Measurements from ENCODE around the gene ROBO1. TPM values are rescaled to one million over a fixed set of nuclear protein-coding genes. Genes with fewer than 3 reads are reported as not detected.

The ROBO1 gene
- total and polyA plus RNA-seq, 2 of the 13 experiments (the other 11 are each of a cell fraction or from before 2014, with no cell fraction given) = 52.2 to 71.0 TPM

GRCh38 chr3:79203144-79203519, 564.7 kb downstream of the ROBO1 start:
- in situ Hi-C loops (cut with HindIII; ENCODE audit: extremely low pct_ligation_motif_present, low pct_unique_long_range_greater_than_20kb) = no loop called here
- ATAC-seq (no peak), FAIRE-seq (no peak), DNase-seq (ENCODE audit: low spot score) (no peak)
- 45% methylated on average over 3 of the region's 3 CpGs for WGBS (ENCODE audit: low lambda C conversion rate)
- BruUV-seq (replicated peaks) = no TSS peak
- Histone ChIP-seq H2AFZ (ENCODE audit: low read length) (no peak overlapping the region), H3K4me3 (replicated peaks in 1 of 3; ENCODE audit: insufficient read depth in 1 of 3, low read depth in 2 of 3, low read length in 3 of 3) (no peak overlapping the region), H4K20me1 (ENCODE audit: insufficient read depth, low read length) (no peaks in the 10 kb centered on the region), H3K27ac (ENCODE audit: extremely low read length, insufficient read depth, low read length) (no peak overlapping the region), H3K36me3 (replicated peaks in 1 of 2; ENCODE audit: control insufficient read depth in 1 of 2, insufficient read depth in 2 of 2, low read length in 2 of 2) (no peaks in the 10 kb centered on the region), H3K4me1 (ENCODE audit: insufficient read depth, low read length) (no peaks in the 10 kb centered on the region), H3K9ac (ENCODE audit: insufficient read depth, low read depth, low read length) (no peak overlapping the region), H3K4me2 (ENCODE audit: low read depth, low read length) (no peak overlapping the region), H3K79me2 (ENCODE audit: insufficient read depth, low read length) (no peaks in the 10 kb centered on the region), H3K9me3 (ENCODE audit: low read length) (no peaks in the 10 kb centered on the region), H3K27me3 (ENCODE audit: control insufficient read depth in 1 of 2, insufficient read depth in 2 of 2, low read length in 2 of 2) (no peaks in the 10 kb centered on the region)
- intact Hi-C loops (cut with micrococcal nuclease; ENCODE audit: unreplicated experiment) = no loop called here
- ChIA-PET POLR2A (no interaction called here), CTCF (ENCODE audit: low intra/inter-chr PET ratio, low total read pairs) (no interaction called here)
- no peak for TF ChIP-seq HNF4G (IDR thresholded peaks at IDR 0.05; ENCODE audit: borderline replicate concordance, low read depth, low read length)
- no peak for TF ChIP-seq HNF4G (CRISPR knock-in tag; IDR thresholded peaks at IDR 0.05; ENCODE audit: borderline replicate concordance, low read depth)
- no peak for TF ChIP-seq FLYWCH1 (CRISPR knock-in tag; IDR thresholded peaks at IDR 0.05)
- no peak for TF ChIP-seq KLF6 (CRISPR knock-in tag; IDR thresholded peaks at IDR 0.05)
- TF ChIP-seq GABPB1 (CRISPR knock-in tag; IDR thresholded peaks at IDR 0.05) = no peak
- no peak for TF ChIP-seq PAWR (CRISPR knock-in tag; IDR thresholded peaks at IDR 0.05; ENCODE audit: borderline replicate concordance)
- TF ChIP-seq REPIN1 (CRISPR knock-in tag; IDR thresholded peaks at IDR 0.05; ENCODE audit: borderline replicate concordance, low read depth) = no peak

- H3K4me1 ChIP-seq (ENCODE audit: insufficient read depth, low read length) = no peaks in the 10 kb centered on the region
- H2AFZ ChIP-seq (ENCODE audit: low read length) = no peak overlapping the region
- no peak overlapping the region for H3K4me2 ChIP-seq (ENCODE audit: low read depth, low read length)
- ATAC-seq = no peak
- H3K79me2 ChIP-seq (ENCODE audit: insufficient read depth, low read length) = no peaks in the 10 kb centered on the region
- POLR2A ChIA-PET = no interaction called here
- in situ Hi-C loops (cut with HindIII; ENCODE audit: extremely low pct_ligation_motif_present, low pct_unique_long_range_greater_than_20kb) (no loop called here), intact Hi-C loops (cut with micrococcal nuclease; ENCODE audit: unreplicated experiment) (no loop called here)
- no peak for FAIRE-seq
- H3K9me3 ChIP-seq (ENCODE audit: low read length) = no peaks in the 10 kb centered on the region
- 0% methylated on average over 5 of the region's 5 CpGs for WGBS (ENCODE audit: low lambda C conversion rate)
- CTCF ChIA-PET (ENCODE audit: low intra/inter-chr PET ratio, low total read pairs) = no interaction called here
- H4K20me1 ChIP-seq (ENCODE audit: insufficient read depth, low read length) = no peaks in the 10 kb centered on the region
- H3K4me3 ChIP-seq (replicated peaks in 1 of 3; ENCODE audit: insufficient read depth in 1 of 3, low read depth in 2 of 3, low read length in 3 of 3) = no peak overlapping the region
- BruUV-seq (replicated peaks) = no TSS peak
- H3K36me3 ChIP-seq (replicated peaks in 1 of 2; ENCODE audit: control insufficient read depth in 1 of 2, insufficient read depth in 2 of 2, low read length in 2 of 2) = no peaks in the 10 kb centered on the region
- H3K9ac ChIP-seq (ENCODE audit: insufficient read depth, low read depth, low read length) = no peak overlapping the region
- H3K27ac ChIP-seq (ENCODE audit: extremely low read length, insufficient read depth, low read length) = no peak overlapping the region
- DNase-seq (ENCODE audit: low spot score) = no peak
- TF ChIP-seq, protein P1, sequence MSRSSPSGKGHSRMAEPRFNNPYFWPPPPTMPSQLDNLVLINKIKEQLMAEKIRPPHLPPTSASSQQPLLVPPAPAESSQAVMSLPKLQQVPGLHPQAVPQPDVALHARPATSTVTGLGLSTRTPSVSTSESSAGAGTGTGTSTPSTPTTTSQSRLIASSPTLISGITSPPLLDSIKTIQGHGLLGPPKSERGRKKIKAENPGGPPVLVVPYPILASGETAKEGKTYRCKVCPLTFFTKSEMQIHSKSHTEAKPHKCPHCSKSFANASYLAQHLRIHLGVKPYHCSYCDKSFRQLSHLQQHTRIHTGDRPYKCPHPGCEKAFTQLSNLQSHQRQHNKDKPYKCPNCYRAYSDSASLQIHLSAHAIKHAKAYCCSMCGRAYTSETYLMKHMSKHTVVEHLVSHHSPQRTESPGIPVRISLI (CRISPR knock-in tag; IDR thresholded peaks at IDR 0.05; ENCODE audit: borderline replicate concordance) = no peak
- TF ChIP-seq ZKSCAN8 (CRISPR knock-in tag; IDR thresholded peaks at IDR 0.05; ENCODE audit: borderline replicate concordance) = no peak
- TF ChIP-seq ZFP36L2 (CRISPR knock-in tag; IDR thresholded peaks at IDR 0.05) = no peak
- no peak for TF ChIP-seq KDM6A (CRISPR knock-in tag; IDR thresholded peaks at IDR 0.05; ENCODE audit: low read depth)
- TF ChIP-seq ZFP36L1 (CRISPR knock-in tag; IDR thresholded peaks at IDR 0.05) = no peak
- no peak for TF ChIP-seq TARDBP (CRISPR knock-in tag; IDR thresholded peaks at IDR 0.05)
- TF ChIP-seq ZBTB2 (CRISPR knock-in tag; IDR thresholded peaks at IDR 0.05; ENCODE audit: low read depth) = no peak
- no peak for TF ChIP-seq KDM3A (CRISPR knock-in tag; IDR thresholded peaks at IDR 0.05; ENCODE audit: low read depth)
- no peak for TF ChIP-seq ZNF143 (CRISPR knock-in tag; IDR thresholded peaks at IDR 0.05)
- TF ChIP-seq ZNF749 (CRISPR knock-in tag; IDR thresholded peaks at IDR 0.05; ENCODE audit: borderline replicate concordance) = no peak
- no peak for TF ChIP-seq ZNF251 (CRISPR knock-in tag; IDR thresholded peaks at IDR 0.05)
- no peaks in the 10 kb centered on the region for H3K27me3 ChIP-seq (ENCODE audit: control insufficient read depth in 1 of 2, insufficient read depth in 2 of 2, low read length in 2 of 2)
These were observed 565.2 kb downstream of the ROBO1 start for GRCh38 chr3:79202471-79203143.
